GM12878 (cell line): Measurements from ENCODE around the gene PLXNA2. TPM values are rescaled to one million over a fixed set of nuclear protein-coding genes. Genes with fewer than 3 reads are reported as not detected.

Experiments used
- ATAC-seq: fragments of 200-7000 bp; cut with Tn5 transposase; 3 replicates; pipeline ENCODE4 v1.9.1; 2020; ENCODE audit warnings: mild to moderate bottlenecking, moderate library complexity
- BruUV-seq: library from RNA; stranded (reverse); fragments of 400-500 nt; replicated peaks from 2 replicates; lab custom pipeline; 2021; lab: Mats Ljungman, UMichigan
- CTCF ChIA-PET: fragments of 300-600 bp; sonication (Branson Sonifier 250); formaldehyde crosslinking; extraction: SDS; loops from one replicate; lab custom pipeline; 2021; ENCODE audit warnings: inconsistent platforms; lab: Yijun Ruan, JAX
- POLR2A ChIA-PET: fragments of 350-600 bp; formaldehyde crosslinking; extraction: SDS; loops from one replicate; lab custom pipeline; 2021; ENCODE audit warnings: inconsistent platforms; lab: Charles Lee
- RAD21 ChIA-PET: fragments of 300-600 bp; sonication (Branson Sonifier 250); formaldehyde crosslinking; loops from one replicate; lab custom pipeline; 2023; ENCODE audit warnings: antibody characterized with exemption; ENCODE audit not compliant: unreplicated experiment; lab: Charles Lee
- SMC1A ChIA-PET: fragments of 300-600 bp; sonication (Branson Sonifier 250); formaldehyde crosslinking; loops from one replicate; lab custom pipeline; 2023; ENCODE audit not compliant: unreplicated experiment, uncharacterized antibody; lab: Charles Lee
- DNase-seq: peaks from one replicate; pipeline ENCODE4 v3.0.0-alpha.2; 2011; ENCODE audit warnings: low read depth, low spot score
- FAIRE-seq: peaks from 3 replicates; lab custom pipeline; 2011; peaks lifted over from hg19 to GRCh38; lab: Jason Lieb, UNC
- H2AFZ ChIP-seq: 2 replicates; pipeline ENCODE4 v1.6.0; 2011; ENCODE audit warnings: low read depth, low read length, control low read depth; ENCODE audit not compliant: control insufficient read depth
- H3K27ac ChIP-seq: 2 replicates; pipeline ENCODE4 v1.5.1; 2011; ENCODE audit warnings: control low read depth; ENCODE audit not compliant: control insufficient read depth, insufficient read depth
- H3K27me3 ChIP-seq, 2 experiments: replicated peaks in 1 of 2; 2 replicates each; pipeline versions ENCODE4 v1.6.0 to v1.6.1; 2011; ENCODE audit warnings: low read length in 1 of 2; ENCODE audit not compliant: control insufficient read depth in 2 of 2, insufficient read depth in 2 of 2
- H3K36me3 ChIP-seq, 2 experiments: 2 replicates each; pipeline ENCODE4 v1.5.1; 2011; ENCODE audit warnings: low read length in 1 of 2; ENCODE audit not compliant: control insufficient read depth in 2 of 2, insufficient read depth in 2 of 2
- H3K4me1 ChIP-seq: 2 replicates; pipeline ENCODE4 v1.6.1; 2011; ENCODE audit warnings: mild to moderate bottlenecking, low read length, moderate library complexity, mixed read lengths; ENCODE audit not compliant: control insufficient read depth, insufficient read depth
- H3K4me2 ChIP-seq: 2 replicates; pipeline ENCODE4 v1.6.0; 2011; ENCODE audit warnings: control low read depth; ENCODE audit not compliant: control insufficient read depth, insufficient read depth
- H3K4me3 ChIP-seq: fragments of 200-600 bp; sonication (generic); 2 replicates; pipeline ENCODE4 v1.5.1; 2016
- H3K79me2 ChIP-seq: 2 replicates; pipeline ENCODE4 v1.6.0; 2011; ENCODE audit warnings: low read length; ENCODE audit not compliant: control insufficient read depth, insufficient read depth
- H3K9ac ChIP-seq: 2 replicates; pipeline ENCODE4 v1.8.0; 2011; ENCODE audit warnings: low read length, control low read depth, mixed read lengths; ENCODE audit not compliant: control insufficient read depth, insufficient read depth
- H3K9me3 ChIP-seq: replicated peaks from 3 replicates; pipeline ENCODE4 v1.5.1; 2011; ENCODE audit warnings: mild to moderate bottlenecking, low read length; ENCODE audit not compliant: control insufficient read depth, insufficient read depth
- H4K20me1 ChIP-seq: 2 replicates; pipeline ENCODE4 v1.6.0; 2011; ENCODE audit not compliant: control insufficient read depth, insufficient read depth
- CBX5 ChIP-seq: sonication (generic); IDR thresholded peaks from 2 replicates; pipeline ENCODE4 v1.6.1; 2016; ENCODE audit warnings: low read depth, moderate library complexity, mild to moderate bottlenecking, inconsistent platforms
- EZH2 ChIP-seq: IDR thresholded peaks from 2 replicates; pipeline ENCODE4 v1.6.1; 2012; ENCODE audit warnings: low read depth, mild to moderate bottlenecking, control low read depth, inconsistent platforms, low read length, borderline replicate concordance; ENCODE audit not compliant: control insufficient read depth
- IKZF1 ChIP-seq: fragments of 450-650 bp; conservative IDR thresholded peaks from 2 replicates; pipeline ENCODE4 v1.6.1; 2017; ENCODE audit warnings: antibody characterized with exemption, mild to moderate bottlenecking
- KLF5 ChIP-seq: fragments of 450-650 bp; IDR thresholded peaks from 2 replicates; pipeline ENCODE4 v1.6.1; 2014; ENCODE audit warnings: mild to moderate bottlenecking; ENCODE audit not compliant: partially characterized antibody
- RBBP5 ChIP-seq: fragments of 200-600 bp; sonication (generic); conservative IDR thresholded peaks from 2 replicates; pipeline ENCODE4 v1.6.1; 2016
- TCF3 ChIP-seq: IDR thresholded peaks from 2 replicates; pipeline ENCODE4 v1.6.1; 2012; ENCODE audit warnings: low read depth, mild to moderate bottlenecking, low read length, borderline replicate concordance; ENCODE audit not compliant: insufficient read depth
- YY1 ChIP-seq: IDR thresholded peaks from 2 replicates; pipeline ENCODE4 v1.6.1; 2011; ENCODE audit warnings: low read depth, mild to moderate bottlenecking, low read length
- ZNF217 ChIP-seq: fragments of 450-650 bp; IDR thresholded peaks from 2 replicates; pipeline ENCODE4 v1.6.1; 2017; ENCODE audit warnings: antibody characterized with exemption, mild to moderate bottlenecking
- ZNF24 ChIP-seq: fragments of 450-650 bp; IDR thresholded peaks from 2 replicates; pipeline ENCODE4 v1.6.1; 2017; ENCODE audit warnings: antibody characterized with exemption, mild to moderate bottlenecking
- ZSCAN29 ChIP-seq: fragments of 450-650 bp; IDR thresholded peaks from 2 replicates; pipeline ENCODE4 v1.6.1; 2017; ENCODE audit warnings: mild to moderate bottlenecking, moderate library complexity
- WGBS: methylation state at CpG from one replicate; pipeline ENCODE4 v1.1.6; 2016; ENCODE audit warnings: low lambda C conversion rate; ENCODE audit not compliant: insufficient replicate concordance, insufficient coverage; ENCODE audit errors: missing lambda C conversion rate; 5-methylcytosine and 5-hydroxymethylcytosine counted together
- in situ Hi-C: fragments of 300-500 bp; cut with MboI; formaldehyde crosslinking; loops from 9 replicates; pipeline ENCODE4 v1.14.3; 2018; ENCODE audit warnings: mixed read lengths
- intact Hi-C: fragments of 100-400 bp; cut with micrococcal nuclease; formaldehyde crosslinking; loops from one replicate; pipeline ENCODE4 v1.14.2; 2022; ENCODE audit not compliant: unreplicated experiment
- polyA plus RNA-seq, 11 experiments: library from polyadenylated mRNA; depleted of rRNA in 4 of 11; unstranded in 6 of 11; stranded (reverse) in 5 of 11; fragments of >200 nt; fragmentation: Nextera tagmentation in 4 of 11; fragmentation: Illumina TruSeq in 1 of 11; extraction: Ambion mirVana in 4 of 11; extraction: Trizol in 1 of 11; gene quantifications; 1 replicate in 1 of 11; 2 replicates in 10 of 11; pipeline versions ENCODE4 v1.2.1 to v1.2.3, GENCODE V29; 2011 to 2016; ENCODE audit warnings: inconsistent platforms in 2 of 11, missing spikeins in 2 of 11, low read depth in 1 of 11
- total RNA-seq, 4 experiments: library from RNA; depleted of rRNA in 3 of 4; stranded (reverse); fragments of >200 nt in 3 of 4; fragmentation: Illumina TruSeq in 1 of 4; extraction: Trizol in 1 of 4; gene quantifications; 2 replicates each; pipeline versions ENCODE4 v1.2.1 to v1.2.3, GENCODE V29; 2013 to 2021
- TF ChIP-seq, protein P1 (sequence below): IDR thresholded peaks from 2 replicates; pipeline ENCODE4 v1.6.1; 2012; ENCODE audit warnings: low read depth, low read length, improper control_type of control experiment
- TF ChIP-seq, protein P2 (sequence below): IDR thresholded peaks from 2 replicates; pipeline ENCODE4 v1.6.1; 2011; ENCODE audit warnings: low read depth, low read length, improper control_type of control experiment, borderline replicate concordance
- TF ChIP-seq, protein P3 (sequence below): fragments of 450-650 bp; IDR thresholded peaks from 2 replicates; pipeline ENCODE4 v1.6.1; 2016; ENCODE audit warnings: mild to moderate bottlenecking
- TF ChIP-seq, protein P4 (sequence below): fragments of 450-650 bp; IDR thresholded peaks from 2 replicates; pipeline ENCODE4 v1.6.1; 2017; ENCODE audit warnings: mild to moderate bottlenecking, low read depth, inconsistent platforms; ENCODE audit not compliant: poor library complexity, severe bottlenecking

The PLXNA2 gene
- total and polyA plus RNA-seq, 10 of the 15 experiments (the other 5 are each of a cell fraction or from before 2014, with no cell fraction given), result under 0.01 to 0.08 (median 0.07) TPM; not detected in 4

DNA sequence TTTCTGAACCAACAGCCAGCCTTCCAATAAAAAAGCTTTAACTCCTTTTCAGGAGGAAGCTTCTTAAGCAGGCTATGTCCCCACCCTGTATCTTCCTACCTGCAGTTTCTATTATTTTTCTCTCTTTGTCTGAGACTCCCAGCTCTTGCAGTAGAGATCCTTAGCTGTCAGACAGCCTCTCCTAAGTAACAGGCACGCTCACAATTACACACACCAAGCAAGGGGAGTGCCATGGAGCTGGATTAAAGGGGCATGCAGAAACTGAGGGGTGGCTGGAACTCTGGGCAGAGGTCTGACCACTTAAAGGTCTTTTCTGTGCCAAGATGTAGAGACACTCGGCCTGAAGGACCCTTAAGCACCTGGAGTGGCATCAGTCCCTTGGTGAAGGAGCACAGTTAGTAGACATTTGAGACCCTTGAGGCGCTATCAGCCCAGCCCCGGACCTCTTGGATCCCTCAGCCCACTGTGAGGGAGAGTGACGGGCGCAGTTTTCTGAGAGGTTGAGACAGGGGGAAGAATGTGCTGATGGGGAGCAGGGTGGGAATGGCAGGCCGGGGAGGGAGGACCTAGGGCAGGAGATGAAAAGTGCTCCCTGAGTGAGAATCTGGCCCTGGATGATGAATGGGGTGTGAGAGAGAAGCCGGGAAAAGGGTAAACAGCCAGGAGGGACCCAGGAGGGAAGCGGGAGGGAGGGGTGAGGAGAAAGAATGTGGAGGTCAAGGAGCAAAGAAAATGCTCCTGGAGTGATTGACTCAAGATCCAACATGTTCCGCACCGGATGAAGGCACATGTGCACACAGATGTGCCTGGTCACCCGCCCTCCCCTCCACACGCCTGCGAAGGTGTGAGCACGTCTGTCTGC, 13.3 kb downstream of the PLXNA2 start (continued):
- TF ChIP-seq, protein P1, sequence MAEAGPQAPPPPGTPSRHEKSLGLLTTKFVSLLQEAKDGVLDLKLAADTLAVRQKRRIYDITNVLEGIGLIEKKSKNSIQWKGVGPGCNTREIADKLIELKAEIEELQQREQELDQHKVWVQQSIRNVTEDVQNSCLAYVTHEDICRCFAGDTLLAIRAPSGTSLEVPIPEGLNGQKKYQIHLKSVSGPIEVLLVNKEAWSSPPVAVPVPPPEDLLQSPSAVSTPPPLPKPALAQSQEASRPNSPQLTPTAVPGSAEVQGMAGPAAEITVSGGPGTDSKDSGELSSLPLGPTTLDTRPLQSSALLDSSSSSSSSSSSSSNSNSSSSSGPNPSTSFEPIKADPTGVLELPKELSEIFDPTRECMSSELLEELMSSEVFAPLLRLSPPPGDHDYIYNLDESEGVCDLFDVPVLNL, result no peak
- no peak for TF ChIP-seq KLF5
- no peak for TF ChIP-seq EZH2
- no peak for TF ChIP-seq IKZF1
- TF ChIP-seq ZNF217, result no peak
- TF ChIP-seq, all 136 proteins: peak for 0

DNA sequence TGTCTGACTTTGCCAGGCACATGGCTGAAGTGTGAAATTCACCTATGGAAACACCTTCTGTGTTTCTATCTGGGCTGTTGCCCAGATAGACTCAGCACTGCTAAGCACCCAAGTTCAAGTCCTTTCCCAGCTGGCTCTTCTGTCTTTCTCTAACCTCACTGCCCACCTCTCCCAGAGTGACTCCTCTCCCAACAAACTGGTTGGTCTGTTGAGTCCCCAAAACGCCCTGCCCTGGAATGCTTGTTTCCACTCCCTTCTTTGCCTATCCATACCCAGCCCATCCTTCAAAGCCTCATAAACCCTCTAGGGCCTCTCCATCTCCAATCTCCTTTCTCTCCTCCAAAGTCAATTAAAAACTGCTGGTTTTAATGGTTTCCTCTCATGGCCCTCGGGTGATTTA, 15.6 kb downstream of the PLXNA2 start:
- Histone ChIP-seq H3K4me2 (no peak overlapping the region), H3K27me3 (peaks cover 6 to 13% of the 10 kb centered on the region in 2 experiments), H4K20me1 (no peaks in the 10 kb centered on the region), H3K4me1 (no peaks in the 10 kb centered on the region), H3K27ac (no peak overlapping the region), H3K79me2 (no peaks in the 10 kb centered on the region), H3K9me3 (no peaks in the 10 kb centered on the region), H3K9ac (no peak overlapping the region), H3K36me3 (no peaks in the 10 kb centered on the region), H3K4me3 (no peak overlapping the region), H2AFZ (no peak overlapping the region)
- RAD21 ChIA-PET, result no interaction called here
- no peak for ATAC-seq
- in situ Hi-C loops, result no loop called here
- TF ChIP-seq, protein P2, sequence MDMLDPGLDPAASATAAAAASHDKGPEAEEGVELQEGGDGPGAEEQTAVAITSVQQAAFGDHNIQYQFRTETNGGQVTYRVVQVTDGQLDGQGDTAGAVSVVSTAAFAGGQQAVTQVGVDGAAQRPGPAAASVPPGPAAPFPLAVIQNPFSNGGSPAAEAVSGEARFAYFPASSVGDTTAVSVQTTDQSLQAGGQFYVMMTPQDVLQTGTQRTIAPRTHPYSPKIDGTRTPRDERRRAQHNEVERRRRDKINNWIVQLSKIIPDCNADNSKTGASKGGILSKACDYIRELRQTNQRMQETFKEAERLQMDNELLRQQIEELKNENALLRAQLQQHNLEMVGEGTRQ, result no peak
- TF ChIP-seq, protein P3, sequence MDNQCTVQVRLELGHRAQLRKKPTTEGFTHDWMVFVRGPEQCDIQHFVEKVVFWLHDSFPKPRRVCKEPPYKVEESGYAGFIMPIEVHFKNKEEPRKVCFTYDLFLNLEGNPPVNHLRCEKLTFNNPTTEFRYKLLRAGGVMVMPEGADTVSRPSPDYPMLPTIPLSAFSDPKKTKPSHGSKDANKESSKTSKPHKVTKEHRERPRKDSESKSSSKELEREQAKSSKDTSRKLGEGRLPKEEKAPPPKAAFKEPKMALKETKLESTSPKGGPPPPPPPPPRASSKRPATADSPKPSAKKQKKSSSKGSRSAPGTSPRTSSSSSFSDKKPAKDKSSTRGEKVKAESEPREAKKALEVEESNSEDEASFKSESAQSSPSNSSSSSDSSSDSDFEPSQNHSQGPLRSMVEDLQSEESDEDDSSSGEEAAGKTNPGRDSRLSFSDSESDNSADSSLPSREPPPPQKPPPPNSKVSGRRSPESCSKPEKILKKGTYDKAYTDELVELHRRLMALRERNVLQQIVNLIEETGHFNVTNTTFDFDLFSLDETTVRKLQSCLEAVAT, result no peak
- TF ChIP-seq ZSCAN29 (no peak), CBX5 (no peak), RBBP5 (no peak), KLF5 (no peak), YY1 (no peak), TCF3 (no peak), ZNF24 (no peak)
- TF ChIP-seq, protein P4, sequence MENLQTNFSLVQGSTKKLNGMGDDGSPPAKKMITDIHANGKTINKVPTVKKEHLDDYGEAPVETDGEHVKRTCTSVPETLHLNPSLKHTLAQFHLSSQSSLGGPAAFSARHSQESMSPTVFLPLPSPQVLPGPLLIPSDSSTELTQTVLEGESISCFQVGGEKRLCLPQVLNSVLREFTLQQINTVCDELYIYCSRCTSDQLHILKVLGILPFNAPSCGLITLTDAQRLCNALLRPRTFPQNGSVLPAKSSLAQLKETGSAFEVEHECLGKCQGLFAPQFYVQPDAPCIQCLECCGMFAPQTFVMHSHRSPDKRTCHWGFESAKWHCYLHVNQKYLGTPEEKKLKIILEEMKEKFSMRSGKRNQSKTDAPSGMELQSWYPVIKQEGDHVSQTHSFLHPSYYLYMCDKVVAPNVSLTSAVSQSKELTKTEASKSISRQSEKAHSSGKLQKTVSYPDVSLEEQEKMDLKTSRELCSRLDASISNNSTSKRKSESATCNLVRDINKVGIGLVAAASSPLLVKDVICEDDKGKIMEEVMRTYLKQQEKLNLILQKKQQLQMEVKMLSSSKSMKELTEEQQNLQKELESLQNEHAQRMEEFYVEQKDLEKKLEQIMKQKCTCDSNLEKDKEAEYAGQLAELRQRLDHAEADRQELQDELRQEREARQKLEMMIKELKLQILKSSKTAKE, result no peak
- no peak for FAIRE-seq
- SMC1A ChIA-PET, result no interaction called here
- no TSS peak for BruUV-seq
- WGBS, result 0% methylated on average over 2 of the region's 2 CpGs
- CTCF ChIA-PET, result interaction anchor here (1.0 kb wide), 1 partner anchor 12 kb away, joined by 3 read pairs; no protein-coding TSS in a partner anchor
- intact Hi-C loops, result no loop called here
- DNase-seq, result no peak
- POLR2A ChIA-PET, result interaction anchor here (0.6 kb wide), 1 partner anchor 14 kb away, joined by 3 read pairs; no protein-coding TSS in a partner anchor
